Gastroesophageal sphincter (tissue), 4 donors: ENCODE results near the gene PRDM2. TPM values are rescaled to one million over a fixed set of nuclear protein-coding genes. Genes with fewer than 3 reads are reported as not detected.

ENCODE experiments used
- ATAC-seq: fragments of 150-250 bp; one replicate; pipeline ENCODE4 v1.9.1; 2016; ENCODE audit warnings: mild to moderate bottlenecking, moderate library complexity
- H3K27ac ChIP-seq, 4 donors: fragments of 200-600 bp; sonication (generic) in 3 of 4; 1 replicate in 3 of 4; 2 replicates in 1 of 4; pipeline ENCODE4 v1.5.1; 2016 to 2019
- H3K27me3 ChIP-seq: fragments of 200-600 bp; sonication (generic); one replicate; pipeline ENCODE4 v1.5.1; 2019
- H3K36me3 ChIP-seq, 2 donors: fragments of 200-600 bp; sonication (generic); one replicate each; pipeline ENCODE4 v1.5.1; 2019; ENCODE audit warnings: control low read depth in 1 of 2
- H3K4me1 ChIP-seq, 3 donors: fragments of 200-600 bp; sonication (generic); 1 replicate in 2 of 3; 2 replicates in 1 of 3; pipeline ENCODE4 v1.5.1; 2016 to 2019; ENCODE audit warnings: control low read depth in 2 of 3
- H3K4me3 ChIP-seq, 2 donors: fragments of 200-600 bp; sonication (generic); one replicate each; pipeline ENCODE4 v1.5.1; 2019; ENCODE audit warnings: mild to moderate bottlenecking in 1 of 2, moderate library complexity in 1 of 2
- H3K9me3 ChIP-seq, 3 donors: fragments of 200-600 bp; sonication (generic); one replicate each; pipeline ENCODE4 v1.5.1; 2017 to 2019; ENCODE audit warnings: control low read depth in 2 of 3
- CTCF ChIP-seq, 4 experiments: fragments of 200-600 bp in 2 of 4; fragments of 450-650 bp in 2 of 4; sonication (generic) in 1 of 4; IDR thresholded peaks; one replicate each; pipeline ENCODE4 v1.5.1; 2017 to 2019; ENCODE audit warnings: antibody characterized with exemption in 4 of 4, mild to moderate bottlenecking in 2 of 4, moderate library complexity in 2 of 4
- EP300 ChIP-seq: sonication (generic); formaldehyde crosslinking; IDR thresholded peaks from one replicate; pipeline ENCODE4 v1.6.1; 2017; ENCODE audit warnings: antibody characterized with exemption, mild to moderate bottlenecking
- POLR2A ChIP-seq, 2 donors: fragments of 450-650 bp; IDR thresholded peaks; one replicate each; pipeline ENCODE4 v1.6.1; 2017; ENCODE audit warnings: antibody characterized with exemption in 2 of 2, mild to moderate bottlenecking in 2 of 2, moderate library complexity in 1 of 2
- POLR2AphosphoS5 ChIP-seq: sonication (generic); formaldehyde crosslinking; IDR thresholded peaks from one replicate; pipeline ENCODE4 v1.6.1; 2017; ENCODE audit warnings: antibody characterized with exemption
- WGBS, 2 donors: methylation state at CpG; one replicate each; pipeline ENCODE4 v1.1.5; 2018; ENCODE audit warnings: low coverage in 1 of 2; 5-methylcytosine and 5-hydroxymethylcytosine counted together
- total RNA-seq, 4 donors: library from RNA; depleted of rRNA; stranded (reverse); fragments of >200 nt; gene quantifications; one replicate each; pipeline ENCODE4 v1.1.0, GENCODE V29; 2016

Gene PRDM2
- total RNA-seq, 4 donors from 2014 or later, result 23.7 to 55.6 (median 43.0) TPM

DNA sequence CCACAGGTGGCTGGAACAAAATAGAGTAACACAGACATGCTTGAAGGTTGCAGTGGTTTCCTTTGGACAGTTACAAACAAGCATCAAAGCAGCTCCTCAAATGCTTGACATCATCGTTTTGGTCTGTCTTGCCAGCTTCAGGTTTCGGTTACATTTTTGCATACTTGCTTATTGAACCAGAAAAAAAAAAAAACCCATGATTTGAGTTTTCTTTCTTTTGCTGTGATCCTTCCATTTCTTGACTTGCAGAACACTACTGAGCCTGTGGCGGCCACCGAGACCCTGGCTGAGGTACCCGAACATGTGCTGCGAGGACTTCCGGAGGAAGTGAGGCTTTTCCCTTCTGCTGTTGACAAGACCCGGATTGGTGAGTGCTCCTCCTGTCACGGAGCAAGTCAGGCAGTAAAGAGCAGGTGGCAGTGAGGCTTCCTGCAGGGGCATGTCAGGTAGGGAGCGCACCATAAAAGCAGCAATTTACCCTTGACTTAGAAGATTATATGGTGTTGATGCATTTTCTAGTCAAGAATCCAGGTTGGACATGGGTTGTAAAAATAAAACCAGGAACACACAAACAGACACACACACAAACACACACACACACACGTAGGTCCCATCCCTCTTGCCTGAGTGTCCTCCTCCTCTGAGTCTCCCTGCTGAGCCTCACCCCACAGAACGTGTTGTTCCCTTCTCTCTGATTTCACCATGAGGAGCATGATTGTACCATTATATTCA lies 30.9 kb downstream of the PRDM2 start:
- 53 to 75% methylated on average over 8 to 9 of the region's 12 CpGs for WGBS, 2 donors
- Histone ChIP-seq H3K27me3 (no peaks in the 10 kb centered on the region), H3K9me3 (no peaks in the 10 kb centered on the region), H3K4me3 (no peak overlapping the region), H3K27ac (no peak overlapping the region), H3K4me1 (peaks cover 0 to 40% (median 0%) of the 10 kb centered on the region in 3 donors), H3K36me3 (peaks cover 0 to 7% of the 10 kb centered on the region in 2 donors)
- no peak for ATAC-seq
- TF ChIP-seq CTCF (IDR thresholded peaks at IDR 0.05), result no peak
- no peak for TF ChIP-seq POLR2AphosphoS5
- TF ChIP-seq EP300, result no peak
- no peak for TF ChIP-seq POLR2A (IDR thresholded peaks at IDR 0.05)

- Histone ChIP-seq H3K27me3 (no peaks in the 10 kb centered on the region), H3K4me1 (peaks cover 0 to 40% (median 0%) of the 10 kb centered on the region in 3 donors), H3K9me3 (no peaks in the 10 kb centered on the region), H3K27ac (no peak overlapping the region), H3K4me3 (no peak overlapping the region), H3K36me3 (peaks cover 0 to 7% of the 10 kb centered on the region in 2 donors)
- TF ChIP-seq POLR2A (IDR thresholded peaks at IDR 0.05) (no peak), EP300 (no peak), POLR2AphosphoS5 (no peak), CTCF (IDR thresholded peaks at IDR 0.05) (no peak)
- WGBS, 2 donors, result 89 to 94% methylated on average over 4 to 5 of the region's 5 CpGs
- no peak for ATAC-seq
Measured at GRCh38 chr1:13731897-13732296, 31.9 kb downstream of the PRDM2 start.

- H3K9me3 ChIP-seq, result no peaks in the 10 kb centered on the region
- no peak overlapping the region for H3K27ac ChIP-seq
- peaks cover 0 to 7% of the 10 kb centered on the region in 2 donors for H3K36me3 ChIP-seq
- H3K4me3 ChIP-seq, result no peak overlapping the region
- TF ChIP-seq EP300, result no peak
- no peaks in the 10 kb centered on the region for H3K27me3 ChIP-seq
- WGBS, 2 donors, result 59 to 70% methylated on average over 4 to 5 of the region's 5 CpGs
- H3K4me1 ChIP-seq, result peaks cover 0 to 40% (median 0%) of the 10 kb centered on the region in 3 donors
- no peak for ATAC-seq
Measured at GRCh38 chr1:13732971-13733667, 33.1 kb downstream of the PRDM2 start.

DNA sequence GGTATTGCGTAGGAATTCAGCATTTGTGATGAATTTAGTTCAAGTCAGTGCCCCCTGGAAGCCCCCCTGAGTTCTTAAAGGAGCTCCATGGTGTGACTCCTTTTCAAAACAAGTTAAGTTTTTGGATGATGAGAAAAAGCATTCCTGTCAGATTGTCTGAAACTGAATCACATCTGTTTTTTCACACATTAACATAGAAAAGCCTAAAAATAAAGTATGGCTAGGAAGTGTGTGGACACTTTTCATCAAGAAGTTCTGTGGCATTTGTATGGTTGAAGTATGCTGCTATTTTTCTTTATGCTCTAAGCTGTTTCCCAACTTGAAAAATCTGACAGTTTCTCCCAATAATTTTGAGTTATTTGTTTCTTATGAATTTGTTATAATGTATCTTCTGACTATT lies 33.7 kb downstream of the PRDM2 start:
- Histone ChIP-seq H3K4me3 (no peak overlapping the region), H3K4me1 (peaks cover 0 to 40% (median 0%) of the 10 kb centered on the region in 3 donors), H3K27me3 (no peaks in the 10 kb centered on the region), H3K27ac (no peak overlapping the region), H3K9me3 (no peaks in the 10 kb centered on the region), H3K36me3 (peaks cover 0 to 7% of the 10 kb centered on the region in 2 donors)
- ATAC-seq, result no peak
- 80 to 92% methylated on average over 1 of the region's 1 CpG for WGBS, 2 donors
- TF ChIP-seq POLR2A (IDR thresholded peaks at IDR 0.05) (no peak), EP300 (no peak), CTCF (IDR thresholded peaks at IDR 0.05) (no peak), POLR2AphosphoS5 (no peak)

GRCh38 chr1:13735168-13735930 lies 35.4 kb downstream of the PRDM2 start:
- Histone ChIP-seq H3K27ac (no peak overlapping the region), H3K4me3 (no peak overlapping the region), H3K9me3 (no peaks in the 10 kb centered on the region), H3K27me3 (no peaks in the 10 kb centered on the region), H3K36me3 (peaks cover 0 to 7% of the 10 kb centered on the region in 2 donors), H3K4me1 (peaks cover 0 to 26% (median 0%) of the 10 kb centered on the region in 3 donors)
- 95 to 98% methylated on average over 11 of the region's 11 CpGs for WGBS, 2 donors
- no peak for TF ChIP-seq POLR2A (IDR thresholded peaks at IDR 0.05)
- no peak for TF ChIP-seq POLR2AphosphoS5
- TF ChIP-seq CTCF (IDR thresholded peaks at IDR 0.05), result no peak
- TF ChIP-seq EP300, result no peak
- no peak for ATAC-seq
